Breast epithelium (tissue), 4 donors: ENCODE results near the gene ALDH1L1. TPM values are rescaled to one million over a fixed set of nuclear protein-coding genes. Genes with fewer than 3 reads are reported as not detected.

Source experiments
- DNase-seq, 2 donors: peaks; one replicate each; pipeline ENCODE4 v3.0.0-alpha.2; 2019; ENCODE audit warnings: low spot score in 2 of 2
- H3K27ac ChIP-seq, 2 donors: fragments of 200-600 bp; sonication (generic) in 1 of 2; one replicate each; pipeline ENCODE4 v1.5.1; 2016 to 2019; ENCODE audit warnings: mild to moderate bottlenecking in 1 of 2
- H3K27me3 ChIP-seq, 2 donors: fragments of 200-600 bp; sonication (generic) in 1 of 2; one replicate each; pipeline versions ENCODE4 v1.5.1 to v1.6.0; 2017 to 2019; ENCODE audit warnings: control low read depth in 1 of 2, mild to moderate bottlenecking in 1 of 2
- H3K36me3 ChIP-seq: fragments of 200-600 bp; one replicate; pipeline ENCODE4 v1.5.1; 2019
- H3K4me1 ChIP-seq, 2 donors: fragments of 200-600 bp; sonication (generic); one replicate each; pipeline ENCODE4 v1.5.1; 2016 to 2019; ENCODE audit warnings: control low read depth in 1 of 2
- H3K4me3 ChIP-seq, 3 donors: fragments of 200-600 bp; sonication (generic); 1 replicate in 2 of 3; 2 replicates in 1 of 3; pipeline ENCODE4 v1.5.1; 2016 to 2019; ENCODE audit warnings: mild to moderate bottlenecking in 3 of 3, moderate library complexity in 2 of 3
- H3K9me3 ChIP-seq, 2 donors: fragments of 200-600 bp; sonication (generic) in 1 of 2; one replicate each; pipeline ENCODE4 v1.5.1; 2016 to 2019; ENCODE audit warnings: control low read depth in 1 of 2
- CTCF ChIP-seq, 3 donors: fragments of 450-650 bp; IDR thresholded peaks; one replicate each; pipeline ENCODE4 v1.5.1; 2016 to 2017; ENCODE audit warnings: antibody characterized with exemption in 3 of 3, mild to moderate bottlenecking in 3 of 3, moderate library complexity in 3 of 3
- POLR2A ChIP-seq: fragments of 450-650 bp; IDR thresholded peaks from one replicate; pipeline ENCODE4 v1.6.1; 2016; ENCODE audit warnings: antibody characterized with exemption, mild to moderate bottlenecking, moderate library complexity
- POLR2AphosphoS5 ChIP-seq, 3 donors: sonication (generic); formaldehyde crosslinking; IDR thresholded peaks; one replicate each; pipeline ENCODE4 v1.6.1; 2017; ENCODE audit warnings: antibody characterized with exemption in 3 of 3
- intact Hi-C: fragments of 100-400 bp; cut with DNase I; formaldehyde crosslinking; loops from one replicate; pipeline ENCODE4 v1.15.1; 2023; ENCODE audit warnings: low total_unique reads
- total RNA-seq, 3 donors: library from RNA; depleted of rRNA; stranded (reverse); fragments of >200 nt; gene quantifications; one replicate each; pipeline ENCODE4 v1.1.0, GENCODE V29; 2016

Gene ALDH1L1
- total RNA-seq, 3 donors from 2014 or later = 10.8 to 88.3 (median 29.0) TPM

DNA sequence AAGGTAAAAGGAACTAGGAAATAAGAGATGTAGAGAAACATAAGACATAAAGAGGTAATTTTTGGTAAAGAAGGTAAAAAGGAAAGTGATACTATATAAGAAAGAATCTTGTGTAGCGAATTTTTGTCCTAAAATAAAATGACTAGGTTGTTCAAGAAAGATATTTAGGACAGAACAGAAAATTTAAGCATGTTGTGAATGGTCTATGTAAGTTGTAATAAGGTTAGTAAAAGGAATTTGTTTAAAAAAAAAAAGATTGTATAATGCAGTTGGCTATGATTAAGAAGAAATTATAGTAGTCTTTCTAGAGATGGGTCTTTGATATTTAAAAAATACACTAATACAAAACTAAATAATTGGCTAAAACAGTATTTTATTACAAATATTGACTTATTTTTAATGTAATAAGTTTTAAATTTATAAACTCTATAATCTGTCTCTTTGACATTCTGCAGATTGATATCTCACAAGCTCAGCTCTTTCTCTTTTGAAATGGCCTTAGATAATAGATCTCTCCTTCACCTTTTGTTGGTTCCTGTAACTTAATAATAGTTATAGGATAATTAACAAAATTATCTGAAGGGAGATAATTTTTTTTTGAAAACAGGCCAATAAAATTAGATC lies 92.7 kb downstream of the ALDH1L1 start:
- intact Hi-C loops = no loop called here
- Histone ChIP-seq H3K4me3 (no peak overlapping the region), H3K27me3 (no peaks in the 10 kb centered on the region), H3K27ac (no peak overlapping the region), H3K36me3 (no peaks in the 10 kb centered on the region), H3K4me1 (no peaks in the 10 kb centered on the region), H3K9me3 (no peaks in the 10 kb centered on the region)
- TF ChIP-seq CTCF (IDR thresholded peaks at IDR 0.05) = no peak
- TF ChIP-seq POLR2AphosphoS5 (IDR thresholded peaks at IDR 0.05) = no peak
- TF ChIP-seq POLR2A = no peak
- DNase-seq = no peak

- DNase-seq = no peak
- no peaks in the 10 kb centered on the region for H3K36me3 ChIP-seq
- no peaks in the 10 kb centered on the region for H3K9me3 ChIP-seq
- intact Hi-C loops = no loop called here
- H3K27me3 ChIP-seq = no peaks in the 10 kb centered on the region
- H3K27ac ChIP-seq = no peak overlapping the region
- H3K4me1 ChIP-seq = peaks cover 0 to 5% of the 10 kb centered on the region in 2 donors
- H3K4me3 ChIP-seq = no peak overlapping the region
- TF ChIP-seq POLR2A (no peak), POLR2AphosphoS5 (IDR thresholded peaks at IDR 0.05) (no peak), CTCF (IDR thresholded peaks at IDR 0.05) (no peak)
These were observed 94.5 kb downstream of the ALDH1L1 start for GRCh38 chr3:126085841-126086240.

DNA sequence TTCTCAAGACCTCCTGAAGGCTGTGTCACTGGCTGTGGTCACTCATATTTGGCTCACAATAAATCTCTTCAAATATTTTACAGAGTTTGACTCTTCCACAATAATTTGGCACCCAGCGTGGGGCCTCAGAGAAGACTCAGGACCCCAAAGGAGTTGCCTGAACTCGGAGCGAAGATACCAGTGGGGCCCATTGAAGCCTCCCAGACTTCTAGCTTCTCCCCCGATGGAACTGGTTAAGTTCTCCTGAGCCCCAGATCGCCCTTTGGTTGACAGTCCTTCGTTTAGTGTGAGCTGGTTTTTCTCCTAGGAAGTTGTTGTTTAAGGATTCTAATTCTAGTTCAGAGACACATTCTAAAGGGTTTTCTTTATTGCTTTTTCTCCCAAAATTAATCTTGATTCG lies 95.1 kb downstream of the ALDH1L1 start:
- H3K36me3 ChIP-seq = no peaks in the 10 kb centered on the region
- H3K4me1 ChIP-seq = peaks cover 0 to 5% of the 10 kb centered on the region in 2 donors
- H3K9me3 ChIP-seq = no peaks in the 10 kb centered on the region
- TF ChIP-seq POLR2AphosphoS5 (IDR thresholded peaks at IDR 0.05) = no peak
- no peak for TF ChIP-seq CTCF (IDR thresholded peaks at IDR 0.05)
- TF ChIP-seq POLR2A = no peak
- intact Hi-C loops = no loop called here
- peak overlapping the region; percentile 96 to 98 for H3K27ac ChIP-seq
- no peak overlapping the region for H3K4me3 ChIP-seq
- no peak for DNase-seq
- H3K27me3 ChIP-seq = no peaks in the 10 kb centered on the region

GRCh38 chr3:126084768-126085180 lies 95.6 kb downstream of the ALDH1L1 start:
- Histone ChIP-seq H3K4me1 (peaks cover 0 to 5% of the 10 kb centered on the region in 2 donors), H3K9me3 (no peaks in the 10 kb centered on the region), H3K27me3 (no peaks in the 10 kb centered on the region), H3K27ac (peak overlapping the region; percentile 96 to 98), H3K4me3 (peak overlapping the region; percentile 81 to 83 (median 81)), H3K36me3 (no peaks in the 10 kb centered on the region)
- DNase-seq = no peak
- TF ChIP-seq POLR2AphosphoS5 (IDR thresholded peaks at IDR 0.05) (no peak), CTCF (IDR thresholded peaks at IDR 0.05) (no peak), POLR2A (no peak)
- intact Hi-C loops = no loop called here

GRCh38 chr3:126083913-126084767 lies 96.2 kb downstream of the ALDH1L1 start, which contains the start of gene SLC41A3:
Gene SLC41A3, minus strand, starts transcription at chr3:126084124. Its CDS starts 15,905 bp downstream, at chr3:126068219.
- TF ChIP-seq POLR2AphosphoS5 (IDR thresholded peaks at IDR 0.05) (peak in 2 of 3 donors; percentile 19 to 48), POLR2A (no peak), CTCF (IDR thresholded peaks at IDR 0.05) (peak in 1 of 3 donors; percentile 44)
- intact Hi-C loops = no loop called here
- peak; percentile 83 to 86 for DNase-seq
- H3K4me3 ChIP-seq = peak within 1 kb of the TSS; percentile 81 to 83 (median 81)
- no peaks in the 10 kb centered on the region for H3K36me3 ChIP-seq
- H3K9me3 ChIP-seq = no peaks in the 10 kb centered on the region
- no peaks in the 10 kb centered on the region for H3K27me3 ChIP-seq
- H3K4me1 ChIP-seq = peaks cover 0 to 5% of the 10 kb centered on the region in 2 donors
- H3K27ac ChIP-seq = peak within 1 kb of the TSS; percentile 96 to 98
